AG09309 (cell line): ENCODE measurements around the gene PRR11.
A peak's percentile ranks its signal among the peaks of the same experiment; 100 is the strongest.

ENCODE experiments used
- DNase-seq: peaks from one replicate; pipeline ENCODE4 v3.0.0-alpha.2; 2010; ENCODE audit warnings: low read depth
- H3K4me3 ChIP-seq: 2 replicates; pipeline ENCODE4 v1.5.1; 2011; ENCODE audit warnings: mild to moderate bottlenecking, low read depth, low read length, moderate library complexity; ENCODE audit not compliant: control insufficient read depth
- TF ChIP-seq, protein P1 (sequence below): IDR thresholded peaks from 2 replicates; pipeline ENCODE4 v1.5.1; 2011; ENCODE audit warnings: mild to moderate bottlenecking, low read depth, low read length, inconsistent platforms; ENCODE audit not compliant: insufficient read depth, control insufficient read depth; ENCODE audit errors: missing control alignments

PRR11 gene

GRCh38 chr17:59151006-59151405 lies 4.5 kb upstream of the PRR11 start:
- DNase-seq = no peak
- TF ChIP-seq, protein P1, sequence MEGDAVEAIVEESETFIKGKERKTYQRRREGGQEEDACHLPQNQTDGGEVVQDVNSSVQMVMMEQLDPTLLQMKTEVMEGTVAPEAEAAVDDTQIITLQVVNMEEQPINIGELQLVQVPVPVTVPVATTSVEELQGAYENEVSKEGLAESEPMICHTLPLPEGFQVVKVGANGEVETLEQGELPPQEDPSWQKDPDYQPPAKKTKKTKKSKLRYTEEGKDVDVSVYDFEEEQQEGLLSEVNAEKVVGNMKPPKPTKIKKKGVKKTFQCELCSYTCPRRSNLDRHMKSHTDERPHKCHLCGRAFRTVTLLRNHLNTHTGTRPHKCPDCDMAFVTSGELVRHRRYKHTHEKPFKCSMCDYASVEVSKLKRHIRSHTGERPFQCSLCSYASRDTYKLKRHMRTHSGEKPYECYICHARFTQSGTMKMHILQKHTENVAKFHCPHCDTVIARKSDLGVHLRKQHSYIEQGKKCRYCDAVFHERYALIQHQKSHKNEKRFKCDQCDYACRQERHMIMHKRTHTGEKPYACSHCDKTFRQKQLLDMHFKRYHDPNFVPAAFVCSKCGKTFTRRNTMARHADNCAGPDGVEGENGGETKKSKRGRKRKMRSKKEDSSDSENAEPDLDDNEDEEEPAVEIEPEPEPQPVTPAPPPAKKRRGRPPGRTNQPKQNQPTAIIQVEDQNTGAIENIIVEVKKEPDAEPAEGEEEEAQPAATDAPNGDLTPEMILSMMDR = no peak
- no peak overlapping the region for H3K4me3 ChIP-seq

- no peak overlapping the region for H3K4me3 ChIP-seq
- TF ChIP-seq, protein P1 = no peak
- no peak for DNase-seq
Observed at GRCh38 chr17:59151591-59151990, 4.0 kb upstream of the PRR11 start.

GRCh38 chr17:59152925-59153324 lies 2.6 kb upstream of the PRR11 start:
- H3K4me3 ChIP-seq = peak overlapping the region; percentile 52

DNA sequence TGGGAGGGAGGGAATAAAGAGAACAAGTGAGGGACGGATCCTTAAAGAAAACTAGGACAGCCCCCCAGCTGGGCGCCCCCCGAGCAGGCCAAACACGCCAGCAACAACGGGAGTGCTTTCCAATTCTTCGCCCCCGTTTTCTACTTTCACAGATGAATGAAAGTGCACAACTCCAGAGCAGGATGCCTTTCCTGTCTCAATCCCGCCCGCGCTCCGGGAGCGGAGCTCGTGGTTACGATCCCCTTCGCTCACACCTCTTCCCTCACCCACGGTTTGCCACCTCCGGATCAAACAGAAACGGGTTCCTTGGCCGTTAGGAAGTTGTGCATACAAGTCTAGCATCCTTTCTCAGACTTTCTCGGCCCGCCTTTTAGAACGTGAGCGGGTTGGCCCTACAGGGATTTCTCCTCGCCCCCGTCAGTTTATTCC lies 1.2 kb upstream of the PRR11 start:
- TF ChIP-seq, protein P1 = no peak

More at GRCh38 chr17:59152925-59153324, 2.6 kb upstream of the PRR11 start:
- no peak for DNase-seq
- TF ChIP-seq, protein P1 = no peak

DNA sequence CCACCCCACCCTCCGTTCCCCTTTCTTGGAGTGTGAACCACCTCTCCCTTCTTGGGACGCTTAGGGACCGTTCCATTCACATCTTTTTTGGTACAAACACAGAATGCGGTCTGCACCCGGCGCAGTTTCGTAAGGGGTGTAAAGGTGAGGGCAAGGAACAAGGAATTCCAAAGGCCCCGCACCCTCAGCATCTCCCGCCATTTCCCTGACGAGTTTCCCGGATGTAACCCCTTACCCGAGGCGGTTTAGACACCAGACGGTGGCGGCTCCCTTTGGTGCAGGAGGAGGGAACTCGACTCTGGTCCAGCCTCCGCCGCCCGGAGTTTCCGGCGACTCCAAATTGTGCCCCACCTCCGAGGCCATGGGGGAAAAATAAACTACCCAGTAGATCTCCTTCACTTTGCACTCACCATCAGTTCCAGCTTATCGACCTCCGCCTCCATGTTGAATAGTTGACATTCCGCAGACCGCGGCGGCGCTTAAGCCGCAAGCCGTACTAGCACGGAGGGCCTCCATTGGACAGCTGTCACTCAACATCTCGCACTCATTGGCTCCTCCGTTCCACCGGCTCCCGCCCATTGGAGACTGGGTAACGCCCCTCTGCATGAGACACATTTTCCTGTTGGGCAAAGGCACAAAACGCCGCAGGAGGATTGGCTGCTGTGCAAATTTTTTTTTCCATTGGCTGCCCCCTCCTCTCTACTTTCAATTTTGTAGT lies 666 bp upstream of the PRR11 start, which contains the start of gene SKA2:
SKA2 (minus strand) TSS at position 466 of the 718 bp plus-strand sequence; CDS start at position 443, 23 bp downstream.
- TF ChIP-seq, protein P1 = no peak

More for the DNA sequence above, 1.2 kb upstream of the PRR11 start:
- H3K4me3 ChIP-seq = peak overlapping the region; percentile 52
- DNase-seq = no peak

DNA sequence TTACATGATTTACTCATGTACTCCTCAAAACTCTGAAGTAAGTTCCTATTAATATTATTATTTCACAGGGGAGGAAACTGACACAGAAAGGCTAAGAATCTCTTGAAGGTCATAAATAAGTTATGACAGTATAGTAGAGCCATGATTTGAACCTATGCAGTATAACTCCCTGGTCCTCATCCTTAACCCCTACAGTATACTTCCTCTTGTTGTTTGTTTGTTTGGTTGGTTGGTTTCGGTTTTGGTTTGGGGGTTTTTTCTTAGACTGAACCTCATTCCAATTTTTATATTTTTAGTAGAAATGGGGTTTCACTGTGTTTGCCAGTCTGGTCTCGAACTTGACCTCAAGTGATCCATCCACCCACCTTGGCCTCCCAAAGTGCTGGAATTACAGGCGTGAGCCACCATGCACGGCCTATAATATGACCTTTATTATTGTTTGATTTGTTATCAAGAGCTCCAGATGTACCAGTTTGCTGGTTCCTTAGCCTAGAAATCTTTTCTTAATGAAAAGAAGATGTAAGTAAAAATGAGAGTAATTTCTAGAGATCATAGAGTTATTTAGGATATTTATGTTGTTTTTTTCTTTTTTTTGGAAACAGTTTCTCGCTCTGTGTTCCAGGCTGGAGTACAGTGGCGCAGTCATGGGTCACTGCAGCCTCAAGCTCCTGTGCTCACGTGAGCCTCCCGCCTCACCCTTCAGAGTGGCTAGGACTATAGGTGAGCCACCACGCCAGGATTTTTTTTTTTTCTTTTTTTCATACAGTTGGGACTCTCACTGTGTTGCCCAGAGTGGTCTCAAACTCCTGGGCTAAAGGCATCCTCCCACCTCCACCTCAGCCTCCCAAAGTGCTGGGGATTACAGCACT lies 4.8 kb downstream of the PRR11 start:
- TF ChIP-seq, protein P1 = no peak
- DNase-seq = no peak
- H3K4me3 ChIP-seq = no peak overlapping the region

More for the DNA sequence above, 666 bp upstream of the PRR11 start, which contains the start of gene SKA2:
- peak within 1 kb of the TSS; percentile 61 for H3K4me3 ChIP-seq
- DNase-seq = no peak
